Uterus (tissue), 4 donors: Measurements from ENCODE around the gene TRMO. TPM values are rescaled to one million over a fixed set of nuclear protein-coding genes. Genes with fewer than 3 reads are reported as not detected.

ENCODE experiments used
- DNase-seq, 2 donors: peaks; one replicate each; pipeline ENCODE4 v3.0.0-alpha.2; 2019 to 2020
- H3K27ac ChIP-seq, 2 donors: fragments of 200-600 bp; sonication (generic); 1 replicate in 1 of 2; 2 replicates in 1 of 2; pipeline ENCODE4 v1.5.1; 2016 to 2018
- H3K27me3 ChIP-seq, 2 donors: fragments of 200-600 bp; sonication (generic); one replicate each; pipeline ENCODE4 v1.5.1; 2018 to 2019; ENCODE audit warnings: control low read depth in 1 of 2
- H3K36me3 ChIP-seq, 2 donors: fragments of 200-600 bp; sonication (generic); one replicate each; pipeline ENCODE4 v1.5.1; 2019; ENCODE audit warnings: control low read depth in 1 of 2
- H3K4me1 ChIP-seq, 2 donors: fragments of 200-600 bp; sonication (generic); one replicate each; pipeline ENCODE4 v1.5.1; 2018 to 2019; ENCODE audit warnings: control low read depth in 1 of 2
- H3K4me3 ChIP-seq, 2 donors: fragments of 200-600 bp; sonication (generic); 1 replicate in 1 of 2; 2 replicates in 1 of 2; pipeline ENCODE4 v1.5.1; 2018 to 2019; ENCODE audit warnings: mild to moderate bottlenecking in 1 of 2
- H3K9me3 ChIP-seq, 2 donors: fragments of 200-600 bp; sonication (generic); one replicate each; pipeline ENCODE4 v1.5.1; 2019; ENCODE audit warnings: control low read depth in 1 of 2
- CTCF ChIP-seq, 4 experiments: fragments of 200-600 bp in 2 of 4; fragments of 450-650 bp in 2 of 4; sonication (generic) in 2 of 4; IDR thresholded peaks; one replicate each; pipeline ENCODE4 v1.5.1; 2016 to 2019; ENCODE audit warnings: antibody characterized with exemption in 4 of 4, mild to moderate bottlenecking in 2 of 4, moderate library complexity in 1 of 4
- POLR2A ChIP-seq, 2 donors: fragments of 450-650 bp; IDR thresholded peaks; one replicate each; pipeline ENCODE4 v1.6.1; 2016; ENCODE audit warnings: antibody characterized with exemption in 2 of 2, mild to moderate bottlenecking in 1 of 2, moderate library complexity in 1 of 2
- intact Hi-C: fragments of 100-400 bp; cut with DNase I; formaldehyde crosslinking; loops from one replicate; pipeline ENCODE4 v1.15.1; 2023; ENCODE audit warnings: low total_unique reads
- total RNA-seq, 4 donors: library from RNA; depleted of rRNA in 3 of 4; stranded (reverse); fragments of >200 nt in 3 of 4; gene quantifications; one replicate each; pipeline versions ENCODE4 v1.1.0 to v1.2.4, GENCODE V29; 2014 to 2023
- donor health status: DM: yes; HTN: yes; CAD: no.

The TRMO gene
- total RNA-seq, 4 donors from 2014 or later: 14.1 to 32.6 (median 19.7) TPM

DNA sequence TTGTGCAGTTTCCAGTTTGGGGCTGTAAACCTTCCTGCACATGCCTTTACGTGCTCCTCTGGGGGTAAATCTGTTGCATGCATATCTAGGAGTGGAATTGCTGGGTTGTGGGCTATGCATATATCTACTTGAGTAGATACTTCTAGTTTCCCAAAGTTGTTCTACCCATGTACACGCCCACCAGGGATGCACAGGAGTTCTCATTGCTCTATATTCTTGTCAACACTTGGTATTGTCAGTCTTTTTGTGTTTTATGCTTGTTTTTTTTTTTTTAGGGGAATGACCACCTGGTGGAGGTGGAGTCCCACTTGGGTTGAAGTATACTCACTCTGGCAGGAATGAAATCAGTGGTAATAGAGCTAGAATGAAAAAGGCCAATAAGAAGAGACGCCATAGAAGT is 46.2 kb downstream of the TRMO start:
- H3K4me1 ChIP-seq: no peaks in the 10 kb centered on the region
- intact Hi-C loops: no loop called here
- TF ChIP-seq POLR2A (IDR thresholded peaks at IDR 0.05) (no peak), CTCF (IDR thresholded peaks at IDR 0.05) (no peak)
- no peak overlapping the region for H3K4me3 ChIP-seq
- H3K36me3 ChIP-seq: no peaks in the 10 kb centered on the region
- no peaks in the 10 kb centered on the region for H3K9me3 ChIP-seq
- H3K27ac ChIP-seq: no peak overlapping the region
- H3K27me3 ChIP-seq: no peaks in the 10 kb centered on the region
- no peak for DNase-seq

DNA sequence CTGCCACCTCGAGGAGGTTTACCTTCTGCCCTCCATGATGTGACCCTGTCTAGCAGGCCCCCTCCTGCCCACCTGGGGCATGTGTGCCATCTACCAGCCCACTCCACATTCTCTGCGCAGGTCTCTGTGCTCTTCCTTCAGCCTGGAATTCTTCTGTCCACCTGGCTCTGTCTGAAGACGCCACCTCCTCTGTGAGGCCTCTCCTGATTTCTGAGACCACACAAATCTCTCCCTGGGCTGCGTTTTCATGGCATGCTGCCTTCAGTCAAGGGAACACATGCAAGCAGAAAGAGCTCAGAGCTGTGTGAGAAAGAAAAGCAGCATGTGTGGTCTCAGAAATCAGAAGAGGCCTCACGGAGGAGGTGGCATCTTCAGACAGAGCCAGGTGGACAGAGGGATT is 47.2 kb downstream of the TRMO start:
- Histone ChIP-seq H3K27ac (no peak overlapping the region), H3K4me3 (no peak overlapping the region), H3K9me3 (no peaks in the 10 kb centered on the region), H3K36me3 (no peaks in the 10 kb centered on the region), H3K4me1 (no peaks in the 10 kb centered on the region), H3K27me3 (no peaks in the 10 kb centered on the region)
- intact Hi-C loops: no loop called here
- TF ChIP-seq CTCF (IDR thresholded peaks at IDR 0.05): no peak
- no peak for TF ChIP-seq POLR2A (IDR thresholded peaks at IDR 0.05)
- no peak for DNase-seq

GRCh38 chr9:97874624-97875023 is 47.7 kb downstream of the TRMO start:
- Histone ChIP-seq H3K27me3 (no peaks in the 10 kb centered on the region), H3K27ac (no peak overlapping the region), H3K36me3 (no peaks in the 10 kb centered on the region), H3K9me3 (no peaks in the 10 kb centered on the region), H3K4me3 (no peak overlapping the region), H3K4me1 (no peaks in the 10 kb centered on the region)
- no peak for DNase-seq
- TF ChIP-seq CTCF (IDR thresholded peaks at IDR 0.05) (no peak), POLR2A (IDR thresholded peaks at IDR 0.05) (no peak)
- intact Hi-C loops: no loop called here

DNA sequence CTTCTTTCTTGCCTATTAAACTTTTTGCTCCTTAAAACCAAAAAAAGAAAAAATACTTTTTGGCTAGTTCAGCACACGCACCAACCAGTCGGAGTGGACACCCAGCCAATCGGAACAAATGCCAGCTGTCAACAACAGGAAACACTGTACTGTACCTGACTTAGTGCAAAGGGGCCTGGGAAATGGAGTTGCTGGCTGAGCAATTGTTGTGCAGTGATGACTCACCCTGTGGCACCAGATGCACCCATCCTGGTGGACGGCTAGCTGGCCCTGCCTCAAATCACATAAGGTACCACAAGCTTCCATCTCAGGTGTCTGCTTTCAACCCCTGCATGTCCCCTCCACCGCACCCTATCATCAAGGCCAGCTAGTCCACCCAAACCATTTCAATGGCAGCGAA is 48.4 kb downstream of the TRMO start:
- H3K4me3 ChIP-seq: no peak overlapping the region
- H3K36me3 ChIP-seq: no peaks in the 10 kb centered on the region
- H3K4me1 ChIP-seq: no peaks in the 10 kb centered on the region
- no peak overlapping the region for H3K27ac ChIP-seq
- no peaks in the 10 kb centered on the region for H3K27me3 ChIP-seq
- no peak for TF ChIP-seq POLR2A (IDR thresholded peaks at IDR 0.05)
- TF ChIP-seq CTCF (IDR thresholded peaks at IDR 0.05): no peak
- H3K9me3 ChIP-seq: no peaks in the 10 kb centered on the region
- no peak for DNase-seq
- intact Hi-C loops: no loop called here

GRCh38 chr9:97873425-97873824 is 48.9 kb downstream of the TRMO start:
- H3K9me3 ChIP-seq: no peaks in the 10 kb centered on the region
- H3K27ac ChIP-seq: no peak overlapping the region
- no peaks in the 10 kb centered on the region for H3K27me3 ChIP-seq
- no peak overlapping the region for H3K4me3 ChIP-seq
- TF ChIP-seq POLR2A (IDR thresholded peaks at IDR 0.05) (no peak), CTCF (IDR thresholded peaks at IDR 0.05) (no peak)
- H3K36me3 ChIP-seq: no peaks in the 10 kb centered on the region
- no peaks in the 10 kb centered on the region for H3K4me1 ChIP-seq
- intact Hi-C loops: no loop called here
- DNase-seq: no peak
